Activated CD8-positive, alpha-beta memory T cell treated with anti-CD3 and anti-CD28 coated beads, Interleukin-2, amount 10 ng/mL, durations not matched to agents 7 days and 5 days (primary cell): Measurements from ENCODE around the gene RPS3A. TPM values are rescaled to one million over a fixed set of nuclear protein-coding genes. Genes with fewer than 3 reads are reported as not detected.
"Not testable (repeated sequence)": the region's sequence is repeated elsewhere in the genome, so short reads cannot be mapped to it uniquely, and the experiment has no call there.

Experiments
- ATAC-seq: fragments of 150-1000 bp; cut with Tn5 transposase; one replicate; pipeline ENCODE4 v1.10.0; 2021; ENCODE audit warnings: moderate library complexity
- CTCF ChIA-PET: fragments of 350-600 bp; sonication (Branson Sonifier 250); formaldehyde crosslinking; loops from one replicate; lab custom pipeline; 2021; ENCODE audit warnings: antibody characterized with exemption; lab: Charles Lee
- DNase-seq: peaks from one replicate; pipeline ENCODE4 v3.0.0-alpha.2; 2020
- H3K27ac Mint-ChIP-seq: one replicate; pipeline ENCODE4 v1.8.0; 2021; ENCODE audit warnings: mild to moderate bottlenecking, mixed read lengths
- H3K27me3 Mint-ChIP-seq: one replicate; pipeline ENCODE4 v1.8.0; 2021; ENCODE audit warnings: mixed read lengths
- H3K36me3 Mint-ChIP-seq: one replicate; pipeline ENCODE4 v1.8.0; 2021; ENCODE audit warnings: mild to moderate bottlenecking, mixed read lengths
- H3K4me1 Mint-ChIP-seq: one replicate; pipeline ENCODE4 v1.8.0; 2021; ENCODE audit warnings: mixed read lengths
- H3K4me3 Mint-ChIP-seq: one replicate; pipeline ENCODE4 v1.8.0; 2021; ENCODE audit warnings: mild to moderate bottlenecking, moderate library complexity, mixed read lengths
- H3K9me3 Mint-ChIP-seq: one replicate; pipeline ENCODE4 v1.8.0; 2022; ENCODE audit warnings: low read depth, mixed read lengths
- total RNA-seq, 2 experiments: library from RNA; stranded (reverse); gene quantifications; one replicate each; pipeline ENCODE4 v1.2.3, GENCODE V29; 2021

RPS3A gene
- total RNA-seq: 1,000 to 10,000 TPM; 1,281 to 1,734 TPM

DNA sequence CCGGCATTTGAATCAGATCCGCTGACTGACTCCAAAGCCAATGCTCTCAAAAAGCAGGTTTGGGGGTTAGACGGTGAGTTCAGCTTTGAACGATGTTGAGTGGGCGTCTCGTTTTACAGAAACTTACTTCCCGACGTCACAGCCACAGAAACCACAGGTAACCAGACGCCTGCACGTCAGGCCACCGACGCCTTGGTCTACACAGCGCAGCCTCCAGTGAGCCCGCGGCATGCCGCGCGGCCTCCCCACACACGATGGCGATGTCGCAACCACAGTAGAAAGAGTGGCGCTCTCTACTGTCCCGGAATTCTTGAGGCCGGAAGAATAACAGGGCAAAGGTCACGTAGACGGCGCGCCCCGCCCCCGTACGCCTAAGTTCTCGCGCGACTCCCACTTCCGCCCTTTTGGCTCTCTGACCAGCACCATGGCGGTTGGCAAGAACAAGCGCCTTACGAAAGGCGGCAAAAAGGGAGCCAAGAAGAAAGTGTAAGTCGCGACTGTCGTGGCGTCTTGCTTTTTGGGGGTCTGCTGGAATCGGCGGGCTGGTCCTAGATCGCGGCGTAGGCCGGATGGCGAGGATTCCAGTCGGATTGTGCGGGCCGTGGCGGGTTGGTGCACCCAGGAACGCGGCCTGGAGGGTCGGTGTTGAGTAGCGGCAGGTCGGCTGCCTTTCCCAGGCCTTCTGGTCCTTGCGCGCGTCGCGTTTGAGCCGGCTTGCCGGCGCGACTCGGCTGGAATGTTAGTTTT lies at the start of gene RPS3A:
Gene RPS3A (plus strand): TSS at position 400 of the 747 bp plus-strand sequence. CDS start 25 bp downstream, at position 425.
- CTCF ChIA-PET: interaction anchor here (0.6 to 2.1 kb wide), 7 partner anchors 8 to 1679 kb away, joined by 3 to 5 read pairs (median 4); partner anchors contain the start of gene TIGD4
- no peaks in the 10 kb centered on the region for H3K9me3 Mint-ChIP-seq
- H3K27me3 Mint-ChIP-seq: peaks cover 4% of the 10 kb centered on the region
- peak; percentile 91 for ATAC-seq
- peak; percentile 98 for DNase-seq
- H3K4me1 Mint-ChIP-seq: peaks cover 59% of the 10 kb centered on the region
- peak within 1 kb of the TSS; percentile 99 for H3K27ac Mint-ChIP-seq
- H3K4me3 Mint-ChIP-seq: peak within 1 kb of the TSS; percentile 100
- peaks cover 47% of the 10 kb centered on the region for H3K36me3 Mint-ChIP-seq

DNA sequence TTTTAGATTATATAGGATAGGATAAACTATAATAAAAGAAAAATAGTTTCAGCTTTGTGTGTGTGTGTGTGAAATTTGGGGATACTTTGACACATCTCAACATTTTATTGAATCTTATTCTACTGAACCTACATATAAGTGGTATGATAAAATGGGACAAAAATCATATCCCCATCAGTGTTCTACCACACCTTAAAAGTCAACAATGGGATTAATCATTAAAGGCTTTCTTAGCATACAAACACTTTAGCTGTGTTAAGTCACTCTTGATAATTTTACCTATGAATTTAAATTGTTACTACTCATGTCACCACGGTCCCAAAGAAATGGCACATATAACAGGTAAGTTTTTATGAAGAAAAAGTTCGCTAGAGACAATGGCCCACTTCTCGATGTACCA lies 46.6 kb upstream of the RPS3A start:
- Mint-ChIP-seq H3K4me3 (no peak overlapping the region), H3K9me3 (no peaks in the 10 kb centered on the region), H3K4me1 (no peaks in the 10 kb centered on the region), H3K27ac (no peak overlapping the region), H3K27me3 (peaks cover 3% of the 10 kb centered on the region), H3K36me3 (peaks cover 2% of the 10 kb centered on the region)
- ATAC-seq: no peak
- CTCF ChIA-PET: interaction anchor here (1.3 kb wide), 1 partner anchor 10 kb away, joined by 3 read pairs; no protein-coding TSS in a partner anchor
- no peak for DNase-seq

GRCh38 chr4:151055539-151055938 lies 43.9 kb upstream of the RPS3A start:
- H3K27me3 Mint-ChIP-seq: peaks cover 3% of the 10 kb centered on the region
- CTCF ChIA-PET: interaction anchor here (1.0 kb wide), 1 partner anchor 21 kb away, joined by 3 read pairs; no protein-coding TSS in a partner anchor
- H3K4me3 Mint-ChIP-seq: no peak overlapping the region
- DNase-seq (no peak), ATAC-seq (no peak)
- no peaks in the 10 kb centered on the region for H3K4me1 Mint-ChIP-seq
- no peak overlapping the region for H3K27ac Mint-ChIP-seq
- peaks cover 2% of the 10 kb centered on the region for H3K36me3 Mint-ChIP-seq
- no peaks in the 10 kb centered on the region for H3K9me3 Mint-ChIP-seq

- DNase-seq, H3K9me3 Mint-ChIP-seq, H3K4me3 Mint-ChIP-seq, H3K27ac Mint-ChIP-seq, H3K36me3 Mint-ChIP-seq, H3K4me1 Mint-ChIP-seq, H3K27me3 Mint-ChIP-seq, ATAC-seq: not testable (repeated sequence)
- CTCF ChIA-PET: interaction anchor here (1.1 kb wide), 1 partner anchor 10 kb away, joined by 3 read pairs; no protein-coding TSS in a partner anchor
Observed at GRCh38 chr4:151063143-151063542, 36.3 kb upstream of the RPS3A start.

DNA sequence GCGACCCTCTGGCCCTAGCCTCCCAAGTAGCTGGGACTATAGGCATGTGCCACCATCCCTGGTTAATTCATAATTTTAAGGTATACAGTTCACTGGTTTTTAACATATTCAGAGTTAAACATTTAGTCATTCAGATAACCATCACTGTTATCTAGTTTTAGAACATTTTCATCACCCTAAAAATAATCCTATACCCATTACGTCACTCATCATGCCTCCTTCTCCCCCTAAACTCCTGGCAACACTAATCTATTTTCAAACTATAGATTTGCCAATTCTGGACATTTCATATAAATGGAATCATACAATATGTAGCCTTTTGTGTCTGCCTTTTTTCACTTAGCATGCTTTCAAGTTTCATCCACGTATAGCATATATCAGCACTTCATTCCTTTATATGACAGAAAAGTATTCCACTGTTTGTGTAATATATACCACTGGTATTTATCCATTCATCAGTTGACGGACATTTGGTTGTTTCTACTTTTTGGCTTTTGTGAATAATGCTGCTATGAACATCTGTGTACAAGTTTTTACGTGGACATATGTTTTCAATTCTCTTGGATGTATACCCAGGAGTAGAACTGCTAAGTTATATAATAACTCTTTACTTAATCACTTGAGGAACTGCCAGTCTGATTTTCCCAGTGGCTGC lies 32.0 kb upstream of the RPS3A start:
- Mint-ChIP-seq H3K36me3 (no peaks in the 10 kb centered on the region), H3K27me3 (peaks cover 7% of the 10 kb centered on the region), H3K9me3 (no peaks in the 10 kb centered on the region), H3K4me3 (no peak overlapping the region), H3K27ac (no peak overlapping the region), H3K4me1 (peaks cover 16% of the 10 kb centered on the region)
- CTCF ChIA-PET: no interaction called here
- ATAC-seq: no peak
- DNase-seq: no peak

DNA sequence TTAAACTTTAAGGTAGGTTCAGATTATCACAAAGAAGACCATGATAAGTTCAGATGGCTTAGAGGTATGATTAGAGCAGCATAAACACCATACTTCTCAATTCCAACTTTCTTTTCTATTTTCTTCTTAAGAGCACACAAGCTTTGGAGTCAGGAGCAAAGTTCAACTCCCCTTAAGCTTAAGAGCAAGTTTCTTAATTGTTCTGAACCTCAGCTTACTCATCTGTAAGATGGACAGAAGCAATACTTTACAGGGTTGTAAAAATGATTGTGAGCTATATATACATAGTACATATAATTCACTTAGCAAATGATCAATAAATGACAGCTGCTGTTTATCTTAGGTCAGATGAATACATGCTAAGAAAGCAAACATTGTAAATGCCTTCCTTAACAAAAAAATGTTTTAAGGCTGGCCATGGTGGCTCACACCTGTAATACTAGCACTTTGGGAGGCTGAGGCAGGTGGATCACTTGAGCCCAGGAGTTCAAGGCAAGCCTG lies 25.0 kb upstream of the RPS3A start:
- DNase-seq (no peak), ATAC-seq (no peak)
- CTCF ChIA-PET: no interaction called here
- Mint-ChIP-seq H3K9me3 (no peaks in the 10 kb centered on the region), H3K27ac (no peak overlapping the region), H3K4me3 (no peak overlapping the region), H3K27me3 (peaks cover 7% of the 10 kb centered on the region), H3K36me3 (no peaks in the 10 kb centered on the region), H3K4me1 (peaks cover 18% of the 10 kb centered on the region)

- CTCF ChIA-PET, H3K27me3 Mint-ChIP-seq, ATAC-seq, H3K4me1 Mint-ChIP-seq, H3K27ac Mint-ChIP-seq, H3K4me3 Mint-ChIP-seq, DNase-seq, H3K36me3 Mint-ChIP-seq, H3K9me3 Mint-ChIP-seq: not testable (repeated sequence)
Observed at GRCh38 chr4:151077978-151078377, 21.4 kb upstream of the RPS3A start.

DNA sequence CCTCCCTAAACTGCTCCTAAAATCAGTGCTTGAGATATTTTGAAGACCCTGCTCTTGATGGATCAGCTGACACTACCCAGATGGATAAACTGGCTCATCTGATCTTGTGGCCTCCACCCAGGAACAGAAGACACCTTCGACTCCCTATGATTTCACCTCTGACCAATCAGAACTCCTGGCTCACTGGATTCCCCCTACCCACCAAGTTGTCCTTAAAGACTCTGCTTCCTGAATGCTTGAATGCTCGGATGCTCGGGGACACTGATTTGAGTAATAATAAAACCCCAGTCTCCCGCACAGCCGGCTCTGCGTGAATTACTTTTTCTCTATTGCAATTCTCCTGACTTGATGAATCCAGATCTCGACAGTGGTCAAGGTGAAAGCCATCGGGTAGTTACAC lies 12.0 kb upstream of the RPS3A start:
- no peaks in the 10 kb centered on the region for H3K27me3 Mint-ChIP-seq
- H3K4me1 Mint-ChIP-seq: peaks cover 7% of the 10 kb centered on the region
- CTCF ChIA-PET: no interaction called here
- H3K27ac Mint-ChIP-seq: no peak overlapping the region
- no peaks in the 10 kb centered on the region for H3K9me3 Mint-ChIP-seq
- no peak overlapping the region for H3K4me3 Mint-ChIP-seq
- no peak for ATAC-seq
- no peak for DNase-seq
- H3K36me3 Mint-ChIP-seq: no peaks in the 10 kb centered on the region

- Mint-ChIP-seq H3K9me3 (no peaks in the 10 kb centered on the region), H3K4me3 (no peak overlapping the region), H3K27me3 (no peaks in the 10 kb centered on the region), H3K27ac (no peak overlapping the region), H3K36me3 (peaks cover 2% of the 10 kb centered on the region), H3K4me1 (peaks cover 16% of the 10 kb centered on the region)
- no peak for DNase-seq
- no peak for ATAC-seq
- CTCF ChIA-PET: interaction anchor here (1.4 kb wide), 1 partner anchor 9 kb away, joined by 5 read pairs; no protein-coding TSS in a partner anchor
Observed at GRCh38 chr4:151091047-151091446, 8.4 kb upstream of the RPS3A start.

GRCh38 chr4:151092488-151092887 lies 6.9 kb upstream of the RPS3A start:
- ATAC-seq: no peak
- no peaks in the 10 kb centered on the region for H3K27me3 Mint-ChIP-seq
- DNase-seq: no peak
- peaks cover 2% of the 10 kb centered on the region for H3K36me3 Mint-ChIP-seq
- no peak overlapping the region for H3K4me3 Mint-ChIP-seq
- CTCF ChIA-PET: no interaction called here
- no peak overlapping the region for H3K27ac Mint-ChIP-seq
- H3K4me1 Mint-ChIP-seq: peaks cover 24% of the 10 kb centered on the region
- no peaks in the 10 kb centered on the region for H3K9me3 Mint-ChIP-seq

- Mint-ChIP-seq H3K4me3 (no peak overlapping the region), H3K9me3 (no peaks in the 10 kb centered on the region), H3K27ac (no peak overlapping the region), H3K4me1 (peaks cover 27% of the 10 kb centered on the region), H3K36me3 (peaks cover 2% of the 10 kb centered on the region), H3K27me3 (no peaks in the 10 kb centered on the region)
- no peak for ATAC-seq
- DNase-seq: no peak
- CTCF ChIA-PET: no interaction called here
Observed at GRCh38 chr4:151093203-151093602, 6.2 kb upstream of the RPS3A start.

DNA sequence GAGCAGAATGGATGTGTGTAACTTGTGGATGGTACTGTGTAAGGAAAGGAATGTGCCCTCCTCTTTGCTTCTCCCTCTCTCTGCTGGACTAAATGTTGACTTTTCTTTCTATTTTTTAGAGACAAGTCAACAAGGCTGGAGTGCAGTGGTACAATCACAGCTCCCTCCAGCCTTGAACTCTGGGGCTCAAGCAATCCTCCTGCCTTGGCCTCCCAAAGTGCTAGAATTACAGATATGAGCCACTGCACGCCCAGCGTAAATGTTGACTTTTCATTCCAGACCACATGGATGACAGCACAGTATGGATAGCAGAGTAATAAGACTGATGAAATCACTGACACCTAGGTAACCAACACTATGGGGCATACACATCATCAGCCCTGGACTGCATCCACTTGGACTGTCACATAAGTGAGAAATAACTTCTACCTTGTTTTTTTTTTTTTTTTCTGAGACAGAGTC lies 5.1 kb upstream of the RPS3A start:
- Mint-ChIP-seq H3K4me1 (peaks cover 33% of the 10 kb centered on the region), H3K9me3 (no peaks in the 10 kb centered on the region), H3K36me3 (peaks cover 5% of the 10 kb centered on the region), H3K27me3 (peaks cover 3% of the 10 kb centered on the region), H3K4me3 (no peak overlapping the region), H3K27ac (no peak overlapping the region)
- CTCF ChIA-PET: no interaction called here
- DNase-seq (no peak), ATAC-seq (no peak)

- H3K4me1 Mint-ChIP-seq: peaks cover 33% of the 10 kb centered on the region
- no peak for DNase-seq
- no peak overlapping the region for H3K4me3 Mint-ChIP-seq
- no peaks in the 10 kb centered on the region for H3K9me3 Mint-ChIP-seq
- no peak overlapping the region for H3K27ac Mint-ChIP-seq
- ATAC-seq: no peak
- H3K27me3 Mint-ChIP-seq: peaks cover 4% of the 10 kb centered on the region
- CTCF ChIA-PET: no interaction called here
- peaks cover 12% of the 10 kb centered on the region for H3K36me3 Mint-ChIP-seq
Observed at GRCh38 chr4:151095142-151095541, 4.3 kb upstream of the RPS3A start.
